ENCODE measurements around the gene FCN3. TPM values are rescaled to one million over a fixed set of nuclear protein-coding genes. Genes with fewer than 3 reads are reported as not detected.
A peak's percentile ranks its signal among the peaks of the same experiment; 100 is the strongest.

Gene FCN3
- total and polyA plus RNA-seq, 9 of the 15 experiments (the other 6 are each of a cell fraction or from before 2014, with no cell fraction given), result 0.49 TPM; not detected in 8

DNA sequence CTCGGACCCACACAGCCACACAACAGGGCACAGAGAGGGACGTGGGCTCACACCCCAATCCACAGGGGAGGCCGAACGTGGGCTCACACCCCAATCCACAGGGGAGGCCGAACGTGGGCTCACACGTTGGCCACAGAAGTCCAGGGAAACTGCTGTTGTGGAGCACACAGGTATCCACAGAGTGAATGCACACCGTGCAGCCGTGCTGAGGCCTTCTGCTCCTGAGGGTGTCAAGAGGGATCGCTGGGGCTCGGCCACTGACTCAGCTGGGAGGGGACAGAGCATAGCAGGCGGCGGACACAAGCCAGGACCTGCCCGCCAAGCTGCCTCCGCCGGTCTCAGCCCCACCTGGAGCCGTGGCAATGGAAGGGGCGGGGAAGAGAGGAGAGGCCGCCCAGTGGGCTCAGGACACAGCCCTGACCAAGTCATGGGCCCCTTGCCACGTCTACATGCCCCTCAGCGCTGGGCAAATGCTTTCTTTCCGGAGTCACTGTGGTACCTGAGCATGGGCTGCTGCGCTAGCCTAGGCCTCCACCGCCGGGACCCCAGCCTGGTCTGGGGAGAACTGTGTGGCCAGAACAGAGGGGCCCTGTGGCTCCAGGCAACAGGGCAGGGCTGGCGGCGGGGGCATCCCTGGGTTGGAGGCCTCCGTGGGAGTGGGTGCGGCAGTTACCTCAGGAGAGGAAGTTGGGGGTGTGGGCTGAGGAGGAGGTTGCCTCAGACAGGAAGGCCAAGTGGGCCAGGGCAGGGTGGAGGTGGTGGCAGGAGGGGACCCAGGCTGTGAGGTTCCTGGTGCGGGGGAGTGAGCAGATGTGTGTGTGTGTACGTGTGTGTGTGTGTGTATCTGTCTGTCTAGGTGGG lies 31.6 kb downstream of the FCN3 start (continued):
- TF ChIP-seq, protein P1, sequence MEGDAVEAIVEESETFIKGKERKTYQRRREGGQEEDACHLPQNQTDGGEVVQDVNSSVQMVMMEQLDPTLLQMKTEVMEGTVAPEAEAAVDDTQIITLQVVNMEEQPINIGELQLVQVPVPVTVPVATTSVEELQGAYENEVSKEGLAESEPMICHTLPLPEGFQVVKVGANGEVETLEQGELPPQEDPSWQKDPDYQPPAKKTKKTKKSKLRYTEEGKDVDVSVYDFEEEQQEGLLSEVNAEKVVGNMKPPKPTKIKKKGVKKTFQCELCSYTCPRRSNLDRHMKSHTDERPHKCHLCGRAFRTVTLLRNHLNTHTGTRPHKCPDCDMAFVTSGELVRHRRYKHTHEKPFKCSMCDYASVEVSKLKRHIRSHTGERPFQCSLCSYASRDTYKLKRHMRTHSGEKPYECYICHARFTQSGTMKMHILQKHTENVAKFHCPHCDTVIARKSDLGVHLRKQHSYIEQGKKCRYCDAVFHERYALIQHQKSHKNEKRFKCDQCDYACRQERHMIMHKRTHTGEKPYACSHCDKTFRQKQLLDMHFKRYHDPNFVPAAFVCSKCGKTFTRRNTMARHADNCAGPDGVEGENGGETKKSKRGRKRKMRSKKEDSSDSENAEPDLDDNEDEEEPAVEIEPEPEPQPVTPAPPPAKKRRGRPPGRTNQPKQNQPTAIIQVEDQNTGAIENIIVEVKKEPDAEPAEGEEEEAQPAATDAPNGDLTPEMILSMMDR (IDR thresholded peaks at IDR 0.05 in 2 of 3, conservative IDR thresholded peaks at IDR 0.05 in 1 of 3; ENCODE audit: insufficient read depth in 2 of 3, low read depth in 1 of 3, low read length in 3 of 3), result no peak
- TF ChIP-seq ZNF12 (CRISPR knock-in tag; IDR thresholded peaks at IDR 0.05) (peak; percentile 67; the same call in 1 of the 2 replicates), HOXB6 (CRISPR knock-in tag; IDR thresholded peaks at IDR 0.05; ENCODE audit: borderline replicate concordance) (no peak), PTRF (tag; IDR thresholded peaks at IDR 0.05) (no peak), ZFP30 (CRISPR knock-in tag; IDR thresholded peaks at IDR 0.05; ENCODE audit: borderline replicate concordance) (no peak), IRF2 (CRISPR knock-in tag; IDR thresholded peaks at IDR 0.05) (no peak), SMARCA5 (IDR thresholded peaks at IDR 0.05) (no peak), RBM39 (optimal IDR thresholded peaks at IDR 0.05; ENCODE audit: low read depth, low read length) (no peak), TCF7L2 (IDR thresholded peaks at IDR 0.05; ENCODE audit: low read depth, low read length) (no peak), ETV6 (IDR thresholded peaks at IDR 0.05; ENCODE audit: borderline replicate concordance in 1 of 2, low read depth in 2 of 2, low read length in 1 of 2) (no peak), ETV6 (CRISPR knock-in tag; IDR thresholded peaks at IDR 0.05; ENCODE audit: borderline replicate concordance) (no peak), HNRNPK (IDR thresholded peaks at IDR 0.05; ENCODE audit: low read depth, low read length, poor library complexity, severe bottlenecking) (no peak), RNF2 (IDR thresholded peaks at IDR 0.05) (no peak), PRPF4 (IDR thresholded peaks at IDR 0.05; ENCODE audit: insufficient read depth, low read depth, low read length, poor library complexity, severe bottlenecking) (no peak), C11orf30 (IDR thresholded peaks at IDR 0.05; ENCODE audit: low read depth) (no peak), NR2C2 (CRISPR knock-in tag; IDR thresholded peaks at IDR 0.05) (peak; percentile 64; the same call in 1 of the 2 replicates), NR2C2 (tag; IDR thresholded peaks at IDR 0.05) (0 out of 2 replicates have a peak, but pooled peaks have one; percentile 15), BHLHE40 (IDR thresholded peaks at IDR 0.05; ENCODE audit: low read length) (no peak), ZNF77 (CRISPR knock-in tag; IDR thresholded peaks at IDR 0.05) (no peak), STAG1 (CRISPR knock-in tag; IDR thresholded peaks at IDR 0.05; ENCODE audit: borderline replicate concordance) (no peak), ZNF584 (CRISPR knock-in tag; IDR thresholded peaks at IDR 0.05; ENCODE audit: low read depth) (no peak)
- TF ChIP-seq, protein P2, sequence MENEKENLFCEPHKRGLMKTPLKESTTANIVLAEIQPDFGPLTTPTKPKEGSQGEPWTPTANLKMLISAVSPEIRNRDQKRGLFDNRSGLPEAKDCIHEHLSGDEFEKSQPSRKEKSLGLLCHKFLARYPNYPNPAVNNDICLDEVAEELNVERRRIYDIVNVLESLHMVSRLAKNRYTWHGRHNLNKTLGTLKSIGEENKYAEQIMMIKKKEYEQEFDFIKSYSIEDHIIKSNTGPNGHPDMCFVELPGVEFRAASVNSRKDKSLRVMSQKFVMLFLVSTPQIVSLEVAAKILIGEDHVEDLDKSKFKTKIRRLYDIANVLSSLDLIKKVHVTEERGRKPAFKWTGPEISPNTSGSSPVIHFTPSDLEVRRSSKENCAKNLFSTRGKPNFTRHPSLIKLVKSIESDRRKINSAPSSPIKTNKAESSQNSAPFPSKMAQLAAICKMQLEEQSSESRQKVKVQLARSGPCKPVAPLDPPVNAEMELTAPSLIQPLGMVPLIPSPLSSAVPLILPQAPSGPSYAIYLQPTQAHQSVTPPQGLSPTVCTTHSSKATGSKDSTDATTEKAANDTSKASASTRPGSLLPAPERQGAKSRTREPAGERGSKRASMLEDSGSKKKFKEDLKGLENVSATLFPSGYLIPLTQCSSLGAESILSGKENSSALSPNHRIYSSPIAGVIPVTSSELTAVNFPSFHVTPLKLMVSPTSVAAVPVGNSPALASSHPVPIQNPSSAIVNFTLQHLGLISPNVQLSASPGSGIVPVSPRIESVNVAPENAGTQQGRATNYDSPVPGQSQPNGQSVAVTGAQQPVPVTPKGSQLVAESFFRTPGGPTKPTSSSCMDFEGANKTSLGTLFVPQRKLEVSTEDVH (IDR thresholded peaks at IDR 0.05; ENCODE audit: low read depth, partially characterized antibody), result no peak
- TF ChIP-seq, protein P3, sequence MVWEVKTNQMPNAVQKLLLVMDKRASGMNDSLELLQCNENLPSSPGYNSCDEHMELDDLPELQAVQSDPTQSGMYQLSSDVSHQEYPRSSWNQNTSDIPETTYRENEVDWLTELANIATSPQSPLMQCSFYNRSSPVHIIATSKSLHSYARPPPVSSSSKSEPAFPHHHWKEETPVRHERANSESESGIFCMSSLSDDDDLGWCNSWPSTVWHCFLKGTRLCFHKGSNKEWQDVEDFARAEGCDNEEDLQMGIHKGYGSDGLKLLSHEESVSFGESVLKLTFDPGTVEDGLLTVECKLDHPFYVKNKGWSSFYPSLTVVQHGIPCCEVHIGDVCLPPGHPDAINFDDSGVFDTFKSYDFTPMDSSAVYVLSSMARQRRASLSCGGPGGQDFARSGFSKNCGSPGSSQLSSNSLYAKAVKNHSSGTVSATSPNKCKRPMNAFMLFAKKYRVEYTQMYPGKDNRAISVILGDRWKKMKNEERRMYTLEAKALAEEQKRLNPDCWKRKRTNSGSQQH (CRISPR knock-in tag; IDR thresholded peaks at IDR 0.05), result peak; percentile 64; the same call in 1 of the 2 replicates
